ENCODE measurements around the gene FZD7.

DNA sequence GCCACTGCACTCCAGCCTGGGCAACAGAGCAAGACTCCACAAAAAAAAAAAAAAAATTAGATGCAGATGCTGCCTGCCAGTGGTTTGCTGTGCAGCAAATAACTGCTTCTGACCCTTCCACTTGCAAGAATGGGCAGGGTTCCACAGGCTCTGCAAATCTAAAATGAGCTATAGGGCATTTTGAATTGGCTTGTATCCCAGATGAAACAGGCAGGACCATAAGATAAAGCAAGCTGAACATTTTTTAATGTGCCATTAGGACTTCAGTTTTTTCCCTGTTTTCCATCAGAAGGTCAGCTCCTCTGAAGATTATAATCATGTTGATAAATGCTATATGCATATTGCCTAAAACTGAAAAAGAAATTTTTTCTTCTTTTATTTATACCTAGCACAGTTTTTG lies 15.7 kb upstream of the FZD7 start:
- TF ChIP-seq, protein P1, sequence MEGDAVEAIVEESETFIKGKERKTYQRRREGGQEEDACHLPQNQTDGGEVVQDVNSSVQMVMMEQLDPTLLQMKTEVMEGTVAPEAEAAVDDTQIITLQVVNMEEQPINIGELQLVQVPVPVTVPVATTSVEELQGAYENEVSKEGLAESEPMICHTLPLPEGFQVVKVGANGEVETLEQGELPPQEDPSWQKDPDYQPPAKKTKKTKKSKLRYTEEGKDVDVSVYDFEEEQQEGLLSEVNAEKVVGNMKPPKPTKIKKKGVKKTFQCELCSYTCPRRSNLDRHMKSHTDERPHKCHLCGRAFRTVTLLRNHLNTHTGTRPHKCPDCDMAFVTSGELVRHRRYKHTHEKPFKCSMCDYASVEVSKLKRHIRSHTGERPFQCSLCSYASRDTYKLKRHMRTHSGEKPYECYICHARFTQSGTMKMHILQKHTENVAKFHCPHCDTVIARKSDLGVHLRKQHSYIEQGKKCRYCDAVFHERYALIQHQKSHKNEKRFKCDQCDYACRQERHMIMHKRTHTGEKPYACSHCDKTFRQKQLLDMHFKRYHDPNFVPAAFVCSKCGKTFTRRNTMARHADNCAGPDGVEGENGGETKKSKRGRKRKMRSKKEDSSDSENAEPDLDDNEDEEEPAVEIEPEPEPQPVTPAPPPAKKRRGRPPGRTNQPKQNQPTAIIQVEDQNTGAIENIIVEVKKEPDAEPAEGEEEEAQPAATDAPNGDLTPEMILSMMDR (IDR thresholded peaks at IDR 0.05): no peak
- no peak for TF ChIP-seq POLR2A (IDR thresholded peaks at IDR 0.05)
